GM19351 (cell line): ENCODE measurements around the gene TBPL1.

Experiments used
- ATAC-seq: cut with Tn5 transposase; IDR thresholded peaks from one replicate; pipeline ENCODE4 v1.9.1; 2021; ENCODE audit warnings: mild to moderate bottlenecking, moderate library complexity; ENCODE audit not compliant: unreplicated experiment

Gene TBPL1

GRCh38 chr6:134035823-134036296, 82.8 kb downstream of the TBPL1 start:
- peak; percentile 67 for ATAC-seq

GRCh38 chr6:134039116-134039515, 86.1 kb downstream of the TBPL1 start:
- no peak for ATAC-seq
